OCI-LY7 (cell line): ENCODE measurements around the gene KRTAP5-5.

Experiments used
- CTCF ChIP-seq: fragments of 200-600 bp; sonication (generic); conservative IDR thresholded peaks from 2 replicates; pipeline ENCODE4 v1.5.1; 2014; ENCODE audit warnings: mild to moderate bottlenecking, antibody characterized with exemption, low read length, moderate library complexity, mixed read lengths
- EZH2phosphoT487 ChIP-seq: fragments of 200-600 bp; sonication (generic); IDR thresholded peaks from 2 replicates; pipeline ENCODE4 v1.6.1; 2018; ENCODE audit warnings: low read depth, borderline replicate concordance, mild to moderate bottlenecking, mixed run types, antibody characterized with exemption, low read length, moderate library complexity, mixed read lengths

- no peak for TF ChIP-seq CTCF
- no peak for TF ChIP-seq EZH2phosphoT487
Observed at GRCh38 chr11:1660111-1660867, 30.7 kb downstream of the KRTAP5-5 start.
